ENCODE measurements around the gene ERVMER34-1.

DNA sequence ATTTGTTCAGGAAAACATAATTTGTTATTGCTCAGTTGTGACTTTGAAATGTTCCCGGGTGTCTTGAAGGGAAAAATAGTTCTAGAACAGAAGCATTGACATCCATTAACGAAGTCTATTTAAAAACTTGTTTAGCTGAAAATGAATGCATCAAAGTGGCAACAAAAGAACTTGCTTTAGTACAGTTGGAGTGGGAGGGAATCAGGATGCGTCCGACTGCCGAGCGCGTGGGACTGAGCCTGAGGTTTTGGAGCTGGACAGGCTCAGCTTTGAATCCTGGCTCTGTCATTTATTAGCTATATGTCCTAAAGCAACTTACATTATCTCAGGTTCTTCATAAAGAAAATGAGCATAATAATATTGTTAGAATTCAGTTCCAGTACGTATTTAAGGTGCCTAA lies 9.0 kb upstream of the ERVMER34-1 start:
- TF ChIP-seq, protein P1, sequence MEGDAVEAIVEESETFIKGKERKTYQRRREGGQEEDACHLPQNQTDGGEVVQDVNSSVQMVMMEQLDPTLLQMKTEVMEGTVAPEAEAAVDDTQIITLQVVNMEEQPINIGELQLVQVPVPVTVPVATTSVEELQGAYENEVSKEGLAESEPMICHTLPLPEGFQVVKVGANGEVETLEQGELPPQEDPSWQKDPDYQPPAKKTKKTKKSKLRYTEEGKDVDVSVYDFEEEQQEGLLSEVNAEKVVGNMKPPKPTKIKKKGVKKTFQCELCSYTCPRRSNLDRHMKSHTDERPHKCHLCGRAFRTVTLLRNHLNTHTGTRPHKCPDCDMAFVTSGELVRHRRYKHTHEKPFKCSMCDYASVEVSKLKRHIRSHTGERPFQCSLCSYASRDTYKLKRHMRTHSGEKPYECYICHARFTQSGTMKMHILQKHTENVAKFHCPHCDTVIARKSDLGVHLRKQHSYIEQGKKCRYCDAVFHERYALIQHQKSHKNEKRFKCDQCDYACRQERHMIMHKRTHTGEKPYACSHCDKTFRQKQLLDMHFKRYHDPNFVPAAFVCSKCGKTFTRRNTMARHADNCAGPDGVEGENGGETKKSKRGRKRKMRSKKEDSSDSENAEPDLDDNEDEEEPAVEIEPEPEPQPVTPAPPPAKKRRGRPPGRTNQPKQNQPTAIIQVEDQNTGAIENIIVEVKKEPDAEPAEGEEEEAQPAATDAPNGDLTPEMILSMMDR (conservative IDR thresholded peaks at IDR 0.05; ENCODE audit: low read length), result no peak
- no peak for TF ChIP-seq EZH2phosphoT487 (IDR thresholded peaks at IDR 0.05; ENCODE audit: borderline replicate concordance)
